Effector memory CD8-positive, alpha-beta T cell (primary cell): ENCODE data around the gene CGB3.
A peak's percentile ranks its signal among the peaks of the same experiment; 100 is the strongest.
"Not testable (repeated sequence)": the region's sequence is repeated elsewhere in the genome, so short reads cannot be mapped to it uniquely, and the experiment has no call there.

Experiments
- ATAC-seq: fragments of 150-1000 bp; cut with Tn5 transposase; replicated peaks from 2 replicates; pipeline ENCODE4 v1.10.0; 2021; ENCODE audit warnings: mild to moderate bottlenecking, moderate library complexity
- DNase-seq, 3 experiments: peaks; one replicate each; pipeline ENCODE4 v3.0.0; 2021
- H3K27ac Mint-ChIP-seq, 2 donors: one replicate each; pipeline ENCODE4 v1.8.0; 2022; ENCODE audit warnings: mild to moderate bottlenecking in 2 of 2, mixed read lengths in 2 of 2, moderate library complexity in 2 of 2
- H3K27me3 Mint-ChIP-seq, 2 donors: one replicate each; pipeline ENCODE4 v1.8.0; 2022; ENCODE audit warnings: mixed read lengths in 2 of 2
- H3K36me3 Mint-ChIP-seq: one replicate; pipeline ENCODE4 v1.8.0; 2022; ENCODE audit warnings: mild to moderate bottlenecking, moderate library complexity, mixed read lengths; ENCODE audit not compliant: insufficient read depth
- H3K4me1 Mint-ChIP-seq, 2 donors: one replicate each; pipeline ENCODE4 v1.8.0; 2022; ENCODE audit warnings: low read depth in 2 of 2, mixed read lengths in 2 of 2
- H3K4me3 Mint-ChIP-seq, 2 donors: one replicate each; pipeline ENCODE4 v1.8.0; 2022; ENCODE audit warnings: mild to moderate bottlenecking in 2 of 2, mixed read lengths in 2 of 2, moderate library complexity in 2 of 2
- H3K9me3 Mint-ChIP-seq, 2 donors: one replicate each; pipeline ENCODE4 v1.8.0; 2022; ENCODE audit warnings: mixed read lengths in 2 of 2
- total RNA-seq, 9 experiments: gene quantifications; one replicate each; lab custom pipeline; 2026; lab: John Stamatoyannopoulos, UW

CGB3 gene
- 0 reads per million in 9 experiments for total RNA-seq

GRCh38 chr19:49024233-49024632 is at the start of gene CGB3:
TSS of gene CGB3 (minus strand) at chr19:49024333. CDS start at chr19:49023971, 362 bp downstream.
- Mint-ChIP-seq H3K27me3 (peaks cover 0 to 10% of the 10 kb centered on the region in 2 donors), H3K4me1 (peaks cover 5 to 12% of the 10 kb centered on the region in 2 donors)
- H3K9me3 Mint-ChIP-seq, H3K4me3 Mint-ChIP-seq, ATAC-seq, H3K36me3 Mint-ChIP-seq, H3K27ac Mint-ChIP-seq, DNase-seq: not testable (repeated sequence)

DNA sequence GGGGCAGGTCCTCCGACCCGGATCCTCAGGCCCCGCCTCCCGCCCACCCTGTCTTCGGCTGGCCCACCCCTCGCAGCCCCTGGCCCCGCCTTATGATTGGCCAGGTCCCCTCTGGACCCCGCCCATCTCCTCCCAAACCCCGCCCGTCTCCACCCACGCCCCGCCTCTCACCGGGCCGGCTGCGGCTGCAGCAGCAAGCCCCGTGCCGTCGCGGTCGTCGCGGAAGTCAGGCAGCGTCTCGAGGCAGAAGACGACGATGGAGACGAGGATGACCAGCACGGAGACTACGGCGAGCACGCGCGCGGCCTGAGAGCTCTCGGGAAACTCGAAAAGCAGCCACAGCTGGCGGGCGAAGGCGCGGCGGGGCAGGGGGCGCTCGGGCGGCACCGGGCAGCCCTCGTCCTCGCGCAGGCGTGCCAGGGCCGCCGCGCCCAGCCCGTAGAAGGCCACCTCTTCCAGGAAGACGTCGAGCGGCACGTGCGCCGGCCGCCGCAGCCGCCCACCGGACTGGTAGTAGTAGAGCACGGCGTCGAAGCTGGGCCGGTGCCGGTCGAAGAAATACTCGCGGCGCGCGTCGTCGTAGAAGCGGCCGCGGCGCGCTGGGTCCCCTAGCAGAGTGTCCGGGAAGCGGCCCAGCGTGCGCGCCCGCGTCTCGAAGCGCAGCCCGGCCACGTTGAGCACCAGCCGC is 47.9 kb upstream of the CGB3 start:
- Mint-ChIP-seq H3K36me3 (no peaks in the 10 kb centered on the region), H3K4me3 (no peak overlapping the region)

DNA sequence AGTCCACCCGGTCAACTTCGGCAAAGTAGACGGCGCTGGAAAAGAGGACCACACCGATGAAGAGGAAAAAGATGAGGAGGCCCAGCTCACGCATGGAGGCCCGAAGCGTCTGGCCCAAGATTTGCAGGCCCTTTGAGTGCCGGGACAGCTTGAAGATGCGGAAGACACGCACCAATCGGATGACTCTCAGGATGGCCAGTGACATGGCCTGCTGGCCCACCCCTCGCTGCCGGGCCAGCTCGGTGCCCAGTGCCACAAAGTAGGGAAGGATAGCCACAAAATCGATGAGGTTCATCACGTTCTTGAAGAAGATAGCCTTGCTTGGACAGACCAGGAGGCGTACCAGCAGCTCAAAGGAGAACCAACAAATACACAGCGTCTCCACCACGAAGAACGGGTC is 46.3 kb upstream of the CGB3 start:
- H3K9me3 Mint-ChIP-seq = peaks cover 0 to 1% of the 10 kb centered on the region in 2 donors
- no peak overlapping the region for H3K27ac Mint-ChIP-seq
- ATAC-seq (no peak), DNase-seq (no peak)
- no peaks in the 10 kb centered on the region for H3K36me3 Mint-ChIP-seq
- H3K4me1 Mint-ChIP-seq = peaks cover 7 to 9% of the 10 kb centered on the region in 2 donors
- peaks cover 75 to 92% of the 10 kb centered on the region in 2 donors for H3K27me3 Mint-ChIP-seq
- H3K4me3 Mint-ChIP-seq = no peak overlapping the region

More for the DNA sequence above, 47.9 kb upstream of the CGB3 start:
- Mint-ChIP-seq H3K27me3 (peaks cover 70 to 88% of the 10 kb centered on the region in 2 donors), H3K27ac (no peak overlapping the region), H3K4me1 (peaks cover 7 to 8% of the 10 kb centered on the region in 2 donors), H3K9me3 (peaks cover 0 to 1% of the 10 kb centered on the region in 2 donors)
- no peak for ATAC-seq
- no peak for DNase-seq

DNA sequence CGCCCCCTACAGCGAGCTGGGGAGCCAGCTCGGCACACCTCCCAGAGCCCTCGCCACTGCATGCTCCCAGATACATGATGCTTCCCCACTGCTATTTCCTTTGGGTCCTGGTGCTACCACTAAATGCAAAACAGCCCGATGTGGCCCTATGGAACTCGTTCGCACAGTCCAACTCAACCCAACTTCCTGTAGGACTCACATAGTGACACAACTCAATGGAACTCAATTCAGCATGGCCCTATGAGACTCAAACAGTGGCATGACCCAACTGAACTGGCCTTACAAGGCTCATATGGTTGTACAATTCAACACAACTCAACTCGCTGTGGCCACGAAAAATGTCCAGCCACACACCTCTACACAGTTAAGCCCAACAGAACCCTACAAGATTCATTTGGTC is 44.9 kb upstream of the CGB3 start:
- Mint-ChIP-seq H3K4me1 (peaks cover 7% of the 10 kb centered on the region in 2 donors), H3K27me3 (peaks cover 74 to 91% of the 10 kb centered on the region in 2 donors), H3K9me3 (peaks cover 0 to 1% of the 10 kb centered on the region in 2 donors), H3K27ac (no peak overlapping the region), H3K4me3 (no peak overlapping the region), H3K36me3 (no peaks in the 10 kb centered on the region)
- DNase-seq = no peak
- ATAC-seq = no peak

GRCh38 chr19:49067554-49067953 is 43.4 kb upstream of the CGB3 start:
- no peaks in the 10 kb centered on the region for H3K36me3 Mint-ChIP-seq
- no peak overlapping the region for H3K27ac Mint-ChIP-seq
- ATAC-seq (no peak), DNase-seq (no peak)
- H3K9me3 Mint-ChIP-seq = no peaks in the 10 kb centered on the region
- H3K4me1 Mint-ChIP-seq = peaks cover 0 to 2% of the 10 kb centered on the region in 2 donors
- peaks cover 68 to 88% of the 10 kb centered on the region in 2 donors for H3K27me3 Mint-ChIP-seq
- no peak overlapping the region for H3K4me3 Mint-ChIP-seq

- Mint-ChIP-seq H3K27ac (no peak overlapping the region), H3K4me3 (no peak overlapping the region), H3K4me1 (peaks cover 0 to 2% of the 10 kb centered on the region in 2 donors), H3K9me3 (no peaks in the 10 kb centered on the region), H3K36me3 (no peaks in the 10 kb centered on the region), H3K27me3 (peaks cover 75 to 88% of the 10 kb centered on the region in 2 donors)
- DNase-seq (no peak), ATAC-seq (no peak)
Measured at GRCh38 chr19:49065905-49066512, 41.9 kb upstream of the CGB3 start.

GRCh38 chr19:49064768-49065611 is 40.9 kb upstream of the CGB3 start, which contains the start of gene NTF4:
TSS of gene NTF4 (minus strand) at chr19:49064818. CDS start at chr19:49061997, 2,821 bp downstream.
- peak within 1 kb of the TSS in 1 of 2 donors; percentile 44 for H3K4me3 Mint-ChIP-seq
- H3K36me3 Mint-ChIP-seq = peaks cover 3% of the 10 kb centered on the region
- no peaks in the 10 kb centered on the region for H3K9me3 Mint-ChIP-seq
- H3K27me3 Mint-ChIP-seq = peaks cover 71 to 88% of the 10 kb centered on the region in 2 donors
- no peak within 1 kb of the TSS for H3K27ac Mint-ChIP-seq
- H3K4me1 Mint-ChIP-seq = peaks cover 0 to 2% of the 10 kb centered on the region in 2 donors
- ATAC-seq (no peak), DNase-seq (no peak)

- Mint-ChIP-seq H3K27me3 (peaks cover 67 to 83% of the 10 kb centered on the region in 2 donors), H3K9me3 (no peaks in the 10 kb centered on the region), H3K27ac (no peak overlapping the region), H3K4me1 (peaks cover 0 to 2% of the 10 kb centered on the region in 2 donors), H3K36me3 (peaks cover 3% of the 10 kb centered on the region), H3K4me3 (no peak overlapping the region)
- no peak for ATAC-seq
- DNase-seq = no peak
Measured at GRCh38 chr19:49064029-49064629, 40.0 kb upstream of the CGB3 start.

DNA sequence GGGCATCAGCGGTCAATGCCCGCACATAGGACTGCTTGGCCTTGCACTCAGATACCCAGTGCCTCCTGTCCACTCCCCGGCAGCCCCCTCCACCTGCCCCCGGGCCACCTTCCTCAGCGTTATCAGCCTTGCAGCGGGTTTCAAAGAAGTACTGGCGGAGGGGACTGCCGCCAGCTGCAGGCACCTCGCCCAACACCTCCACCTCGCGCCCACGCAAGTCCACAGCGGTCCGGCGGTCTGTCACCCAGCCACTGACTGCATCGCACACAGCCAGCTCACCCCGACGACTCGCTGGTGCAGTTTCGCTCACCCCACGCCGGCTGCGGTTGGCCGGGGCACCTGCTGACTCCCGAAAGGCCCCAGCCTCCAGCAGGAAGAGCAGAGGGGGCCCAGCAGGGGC is 37.3 kb upstream of the CGB3 start:
- ATAC-seq (no peak), DNase-seq (no peak)
- Mint-ChIP-seq H3K4me1 (peaks cover 18 to 21% of the 10 kb centered on the region in 2 donors), H3K4me3 (no peak overlapping the region), H3K27ac (no peak overlapping the region), H3K9me3 (no peaks in the 10 kb centered on the region), H3K36me3 (peaks cover 6% of the 10 kb centered on the region), H3K27me3 (peaks cover 73 to 83% of the 10 kb centered on the region in 2 donors)

DNA sequence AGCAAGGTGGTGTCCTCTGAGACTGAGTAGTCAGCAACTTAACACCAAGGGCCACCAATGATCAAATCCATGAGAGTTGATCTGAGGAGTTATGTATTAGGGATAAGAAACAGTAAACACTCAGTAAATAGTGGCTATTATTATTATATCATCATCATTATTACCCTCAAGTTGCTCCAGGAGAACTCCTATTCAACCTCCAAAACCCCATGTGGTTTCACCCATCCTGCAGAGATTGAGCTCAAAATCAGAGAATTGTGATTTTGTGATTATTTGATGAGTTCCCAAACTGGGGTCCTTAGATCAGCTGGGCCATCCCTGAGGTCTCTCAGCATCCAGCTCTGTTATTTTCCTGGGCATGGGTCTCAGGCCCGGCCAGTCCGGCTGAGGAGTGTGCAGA is 36.9 kb upstream of the CGB3 start:
- peaks cover 6% of the 10 kb centered on the region for H3K36me3 Mint-ChIP-seq
- H3K27me3 Mint-ChIP-seq = peaks cover 69 to 81% of the 10 kb centered on the region in 2 donors
- ATAC-seq = no peak
- peaks cover 18 to 26% of the 10 kb centered on the region in 2 donors for H3K4me1 Mint-ChIP-seq
- H3K9me3 Mint-ChIP-seq = no peaks in the 10 kb centered on the region
- no peak overlapping the region for H3K27ac Mint-ChIP-seq
- H3K4me3 Mint-ChIP-seq = no peak overlapping the region
- DNase-seq = no peak

- ATAC-seq (no peak), DNase-seq (no peak)
- Mint-ChIP-seq H3K9me3 (no peaks in the 10 kb centered on the region), H3K4me1 (peaks cover 18 to 27% of the 10 kb centered on the region in 2 donors), H3K27me3 (peaks cover 55 to 64% of the 10 kb centered on the region in 2 donors), H3K4me3 (no peak overlapping the region), H3K27ac (no peak overlapping the region), H3K36me3 (peaks cover 10% of the 10 kb centered on the region)
Measured at GRCh38 chr19:49059053-49059452, 34.9 kb upstream of the CGB3 start.

- ATAC-seq = no peak
- peak overlapping the region; percentile 84 to 87 for H3K4me3 Mint-ChIP-seq
- H3K4me1 Mint-ChIP-seq = peaks cover 18 to 27% of the 10 kb centered on the region in 2 donors
- no peak overlapping the region for H3K27ac Mint-ChIP-seq
- no peak for DNase-seq
- H3K36me3 Mint-ChIP-seq = peaks cover 10% of the 10 kb centered on the region
- H3K9me3 Mint-ChIP-seq = no peaks in the 10 kb centered on the region
- H3K27me3 Mint-ChIP-seq = peaks cover 50 to 59% of the 10 kb centered on the region in 2 donors
Measured at GRCh38 chr19:49058562-49058961, 34.4 kb upstream of the CGB3 start.
